GM10248 (cell line): Measurements from ENCODE around the gene ORM2.
"Not testable (repeated sequence)": the region's sequence is repeated elsewhere in the genome, so short reads cannot be mapped to it uniquely, and the experiment has no call there.

Source experiments
- CTCF ChIA-PET: fragments of 300-600 bp; sonication (Branson Sonifier 250); formaldehyde crosslinking; extraction: SDS; loops from one replicate; lab custom pipeline; 2021; ENCODE audit warnings: antibody characterized with exemption; lab: Yijun Ruan, JAX
- POLR2A ChIA-PET: fragments of 350-650 bp; sonication (Branson Sonifier 250); formaldehyde crosslinking; extraction: SDS; loops from one replicate; lab custom pipeline; 2020; ENCODE audit warnings: antibody characterized with exemption; lab: Yijun Ruan, JAX
- DNase-seq: peaks from one replicate; pipeline ENCODE4 v3.0.0; 2012; ENCODE audit errors: extremely low spot score
- CTCF ChIP-seq: IDR thresholded peaks from 2 replicates; pipeline ENCODE4 v1.5.1; 2012; ENCODE audit warnings: mild to moderate bottlenecking, low read depth; ENCODE audit errors: extremely low read depth, missing control alignments, control extremely low read depth

The ORM2 gene

GRCh38 chr9:114329625-114330022, at the start of gene ORM2:
Gene ORM2, plus strand, starts transcription at chr9:114329869. Its CDS starts 36 bp downstream, at chr9:114329905.
- CTCF ChIA-PET, DNase-seq: not testable (repeated sequence)
- POLR2A ChIA-PET, result interaction anchor here (0.6 kb wide), 1 partner anchor 53 kb away, joined by 3 read pairs; no protein-coding TSS in a partner anchor

- DNase-seq, result no peak
- POLR2A ChIA-PET, result no interaction called here
- TF ChIP-seq CTCF, result no peak
- CTCF ChIA-PET, result interaction anchor here (1.1 to 2.6 kb wide), 4 partner anchors 10 to 198 kb away, joined by 3 to 18 read pairs (median 7); no protein-coding TSS in a partner anchor
Measured at GRCh38 chr9:114280636-114281472, 48.8 kb upstream of the ORM2 start.

DNA sequence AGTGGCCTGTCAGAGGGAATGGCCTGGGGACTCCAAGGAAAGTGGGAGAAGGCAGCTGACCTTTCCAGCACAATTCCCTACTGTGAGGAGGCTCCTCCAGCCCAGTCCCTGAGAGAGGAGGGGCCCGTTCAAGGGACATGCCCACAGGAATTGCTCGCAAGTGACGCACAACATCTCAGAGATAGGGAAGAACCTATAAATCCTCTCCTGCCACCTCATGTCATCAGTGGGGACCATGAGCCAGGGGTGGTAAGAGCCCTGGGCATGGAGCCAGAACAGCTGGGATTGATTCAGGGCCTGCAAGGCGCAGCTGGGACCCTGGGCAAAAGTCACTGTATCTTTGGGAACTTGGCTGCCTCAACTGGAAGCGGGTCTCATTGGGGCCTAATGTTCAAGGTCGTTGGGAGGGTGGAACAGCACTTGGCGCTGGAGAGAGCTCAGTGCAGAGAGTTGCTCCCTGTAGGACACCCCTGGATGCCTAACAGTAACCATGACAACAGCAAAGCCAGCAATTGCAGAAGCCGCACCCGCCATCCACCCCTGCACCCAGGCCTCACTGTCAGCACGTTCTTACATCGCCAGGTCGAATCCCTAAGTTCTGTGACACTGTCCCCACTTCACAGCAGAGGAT, 48.1 kb upstream of the ORM2 start:
- ChIA-PET CTCF (interaction anchor here (1.6 to 2.2 kb wide), 2 partner anchors 10 to 113 kb away, joined by 3 to 11 read pairs; no protein-coding TSS in a partner anchor), POLR2A (no interaction called here)
- no peak for TF ChIP-seq CTCF
- DNase-seq, result no peak

DNA sequence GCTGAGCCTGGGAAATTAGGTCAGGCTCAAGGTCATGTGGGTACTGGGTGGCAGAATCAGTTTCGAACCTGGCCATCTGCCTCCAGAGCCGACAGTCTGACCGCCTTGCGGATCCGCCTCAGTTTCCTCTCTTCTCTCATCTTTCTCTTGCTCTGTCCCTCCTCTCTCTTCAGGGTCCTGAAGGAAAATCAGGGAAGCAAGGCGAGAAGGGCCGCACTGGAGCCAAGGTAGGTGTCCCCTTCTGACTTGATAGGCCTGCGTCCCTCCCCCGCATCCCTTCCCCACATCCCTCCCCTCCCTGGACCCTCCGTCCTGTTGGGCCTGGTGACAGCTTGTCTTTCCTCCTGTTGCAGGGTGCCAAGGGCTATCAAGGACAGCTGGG, 47.6 kb upstream of the ORM2 start:
- no peak for TF ChIP-seq CTCF
- ChIA-PET POLR2A (no interaction called here), CTCF (interaction anchor here (2.2 kb wide), 1 partner anchor 10 kb away, joined by 11 read pairs; no protein-coding TSS in a partner anchor)
- no peak for DNase-seq

DNA sequence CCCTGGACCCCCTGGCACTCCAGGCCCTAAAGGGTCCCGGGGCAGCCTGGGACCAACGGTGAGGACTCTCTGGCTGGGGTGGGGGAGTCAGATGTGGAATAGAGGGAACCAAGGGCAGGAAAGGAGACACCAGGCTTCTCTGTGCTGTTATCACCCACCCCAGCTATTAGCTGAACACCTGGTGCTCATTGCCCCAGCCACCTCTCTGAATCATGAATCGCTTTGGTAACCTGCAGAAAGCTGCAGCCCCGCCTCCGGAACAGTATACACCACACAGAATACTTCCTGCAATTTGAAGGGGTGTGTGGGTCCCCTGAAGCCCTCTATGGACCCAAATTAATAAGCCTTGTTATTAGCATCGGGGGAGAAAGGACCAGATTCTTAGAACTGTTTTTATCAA, 47.2 kb upstream of the ORM2 start:
- POLR2A ChIA-PET, result no interaction called here
- TF ChIP-seq CTCF, result no peak
- CTCF ChIA-PET, result interaction anchor here (2.2 kb wide), 1 partner anchor 9 kb away, joined by 11 read pairs; no protein-coding TSS in a partner anchor
- no peak for DNase-seq

DNA sequence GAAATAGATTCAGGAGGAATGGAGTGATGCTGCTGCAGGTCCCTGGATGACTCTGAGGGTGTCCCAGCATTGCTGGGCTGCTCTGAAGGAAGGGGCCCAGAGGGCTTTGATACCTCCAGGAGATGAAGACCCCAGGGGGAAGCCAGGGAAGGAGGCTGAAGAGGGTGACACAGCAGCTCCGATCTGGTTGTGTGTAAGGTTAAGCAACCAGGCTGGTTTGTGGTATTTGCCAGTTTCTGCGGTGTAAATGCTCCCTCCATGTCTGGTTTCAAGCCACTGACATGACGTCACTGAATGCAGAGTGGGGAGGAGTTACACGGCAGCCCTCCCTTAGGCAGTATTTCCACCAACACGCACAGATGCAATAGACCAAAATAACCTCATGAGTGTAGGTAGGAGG, 46.7 kb upstream of the ORM2 start:
- POLR2A ChIA-PET, result no interaction called here
- CTCF ChIA-PET, result interaction anchor here (2.2 kb wide), 1 partner anchor 9 kb away, joined by 11 read pairs; no protein-coding TSS in a partner anchor
- DNase-seq, result no peak
- no peak for TF ChIP-seq CTCF

DNA sequence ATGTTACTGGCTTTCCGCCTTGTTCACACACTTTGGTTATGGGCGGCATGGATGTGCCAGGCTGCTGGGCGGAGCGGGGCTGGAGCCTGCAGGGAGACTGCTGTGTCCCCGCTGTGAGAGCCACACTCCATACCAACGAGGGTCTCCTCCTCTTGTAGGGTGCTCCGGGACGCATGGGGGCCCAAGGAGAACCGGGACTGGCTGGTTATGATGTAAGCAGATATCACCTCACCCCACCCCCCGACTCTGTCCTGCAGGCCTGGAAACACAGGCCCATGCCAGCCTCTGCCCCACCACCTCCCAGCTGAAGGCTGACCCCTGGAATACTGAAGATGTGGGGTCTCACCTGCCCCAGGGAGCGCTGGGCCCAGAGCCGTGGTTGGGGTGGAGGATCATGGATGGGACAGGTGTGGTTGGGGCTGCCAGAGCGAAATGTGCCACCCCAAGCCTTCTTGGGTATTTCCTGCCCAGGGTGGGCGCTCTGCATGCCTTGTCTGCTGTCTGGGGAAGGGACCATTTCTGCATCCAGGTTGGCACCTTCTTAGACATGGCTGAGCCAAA, 46.0 kb upstream of the ORM2 start:
- no peak for DNase-seq
- no peak for TF ChIP-seq CTCF
- CTCF ChIA-PET, result interaction anchor here (2.2 kb wide), 1 partner anchor 8 kb away, joined by 11 read pairs; no protein-coding TSS in a partner anchor
- POLR2A ChIA-PET, result no interaction called here
